GM21529 (cell line): ENCODE results near the gene TRIM14.
"Not testable (repeated sequence)": the region's sequence is repeated elsewhere in the genome, so short reads cannot be mapped to it uniquely, and the experiment has no call there.

Experiments used
- ATAC-seq: cut with Tn5 transposase; IDR thresholded peaks from one replicate; pipeline ENCODE4 v1.9.1; 2021; ENCODE audit not compliant: unreplicated experiment

The TRIM14 gene

DNA sequence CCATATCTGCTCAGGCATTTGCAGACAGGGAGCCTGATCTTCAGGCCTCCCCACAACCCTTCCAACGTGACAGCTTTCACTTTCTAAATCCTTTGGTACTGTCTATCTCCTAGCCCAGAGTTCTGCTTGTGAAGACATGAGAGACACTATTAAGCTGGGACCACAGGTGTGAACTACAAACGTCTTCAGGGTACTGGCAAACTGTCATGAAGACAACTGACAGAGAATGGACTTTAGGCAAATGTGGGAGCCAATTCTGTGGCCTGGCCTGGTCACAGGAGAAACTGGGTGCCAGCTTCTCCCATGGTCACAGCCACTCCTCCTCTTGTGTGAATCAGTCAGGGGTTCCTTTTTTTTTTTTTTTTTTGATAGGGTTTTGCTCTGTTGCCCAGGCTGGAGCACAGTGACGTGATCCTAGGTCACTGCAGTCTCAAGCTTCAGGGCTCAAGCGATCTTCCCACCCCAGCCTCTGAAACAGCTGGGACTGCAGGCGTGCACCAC is 10.4 kb downstream of the TRIM14 start:
- peak; percentile 80 for ATAC-seq

GRCh38 chr9:98107926-98108325 is 11.1 kb downstream of the TRIM14 start:
- ATAC-seq, result no peak

- ATAC-seq, result no peak
These were observed 14.0 kb downstream of the TRIM14 start for GRCh38 chr9:98105006-98105405.

- ATAC-seq, result no peak
These were observed 14.6 kb downstream of the TRIM14 start for GRCh38 chr9:98104445-98104881.

DNA sequence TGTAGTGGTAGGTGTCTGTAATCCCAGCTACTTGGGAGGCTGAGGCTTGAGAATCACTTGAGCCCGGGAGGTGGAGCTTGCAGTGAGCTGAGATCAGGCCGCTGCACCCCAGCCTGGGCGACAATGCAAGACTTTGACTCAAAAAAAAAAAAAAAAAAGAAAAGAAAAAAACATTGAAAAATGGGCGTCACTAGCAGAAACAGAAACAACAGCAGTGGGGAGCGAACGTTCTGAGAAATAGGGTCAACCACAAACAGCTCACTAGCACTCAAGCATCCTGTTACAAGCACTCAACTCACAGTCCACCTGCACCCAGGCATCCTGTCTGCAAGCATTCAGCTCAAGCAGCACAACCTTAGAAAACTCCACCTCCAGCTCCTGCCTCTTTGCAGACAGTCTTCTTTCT is 17.2 kb downstream of the TRIM14 start:
- peak; percentile 99 for ATAC-seq

- ATAC-seq, result peak; percentile 2
These were observed 17.6 kb downstream of the TRIM14 start for GRCh38 chr9:98101416-98101815.

GRCh38 chr9:98100456-98100855 is 18.6 kb downstream of the TRIM14 start:
- no peak for ATAC-seq

DNA sequence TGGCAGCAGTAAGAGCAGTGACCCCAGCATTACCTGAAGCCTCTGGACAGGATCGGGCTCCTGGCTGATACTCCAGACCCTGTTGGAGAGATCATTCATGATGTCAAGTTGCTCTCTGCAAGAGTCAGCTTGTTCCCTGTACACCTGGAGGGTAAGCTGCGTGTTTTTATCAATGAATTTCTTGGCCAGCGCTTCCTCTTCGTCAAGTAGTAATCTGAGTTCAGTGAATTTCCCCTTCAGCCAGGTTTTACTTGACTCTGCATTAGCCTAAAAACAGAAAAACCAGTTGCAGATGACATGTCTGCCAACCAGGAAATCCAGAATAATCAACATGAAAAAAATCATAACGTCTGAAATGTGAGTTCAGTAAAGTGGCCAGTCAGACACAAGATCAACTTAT is 19.1 kb downstream of the TRIM14 start:
- ATAC-seq, result no peak

DNA sequence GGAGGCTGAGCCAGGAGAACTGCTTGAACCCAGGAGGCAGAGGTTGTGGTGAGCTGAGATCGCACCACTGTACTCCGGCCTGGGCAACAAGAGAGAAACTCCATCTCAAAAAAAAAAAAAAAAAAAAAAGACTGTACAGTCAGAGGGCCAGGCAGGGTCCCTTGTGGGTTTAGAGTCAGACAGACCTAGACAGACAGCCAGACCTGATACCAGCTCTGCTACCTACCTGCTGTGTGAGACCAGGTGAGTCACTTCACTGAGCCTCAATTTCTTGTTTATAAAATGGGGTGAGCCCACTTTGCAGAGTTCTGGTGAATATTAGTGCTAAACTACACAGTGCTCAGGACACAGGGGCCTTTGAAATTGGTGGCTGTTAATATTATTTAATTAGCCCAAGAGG is 19.7 kb downstream of the TRIM14 start:
- ATAC-seq, result no peak

- ATAC-seq, result no peak
These were observed 21.2 kb downstream of the TRIM14 start for GRCh38 chr9:98097836-98098235.

DNA sequence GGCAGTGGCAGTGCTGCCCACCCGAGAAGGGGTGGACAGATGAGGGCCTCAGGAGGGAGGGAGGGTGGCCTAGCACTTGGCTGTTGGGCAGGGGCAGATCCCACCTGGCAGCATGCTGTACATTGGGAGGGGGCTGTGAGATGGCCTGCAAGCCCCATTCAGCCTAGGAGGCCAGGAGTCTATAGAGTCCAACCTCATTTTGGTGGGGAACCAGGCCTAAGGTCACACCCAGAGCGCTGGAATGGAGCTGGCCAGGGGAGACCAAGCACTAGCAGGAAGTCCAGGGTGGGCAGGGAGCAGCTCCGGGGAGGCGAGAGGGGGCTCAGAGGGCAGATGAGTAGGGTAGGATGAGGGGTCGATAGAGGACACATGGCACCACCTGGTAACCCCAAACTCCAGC is 22.9 kb downstream of the TRIM14 start:
- ATAC-seq, result no peak

DNA sequence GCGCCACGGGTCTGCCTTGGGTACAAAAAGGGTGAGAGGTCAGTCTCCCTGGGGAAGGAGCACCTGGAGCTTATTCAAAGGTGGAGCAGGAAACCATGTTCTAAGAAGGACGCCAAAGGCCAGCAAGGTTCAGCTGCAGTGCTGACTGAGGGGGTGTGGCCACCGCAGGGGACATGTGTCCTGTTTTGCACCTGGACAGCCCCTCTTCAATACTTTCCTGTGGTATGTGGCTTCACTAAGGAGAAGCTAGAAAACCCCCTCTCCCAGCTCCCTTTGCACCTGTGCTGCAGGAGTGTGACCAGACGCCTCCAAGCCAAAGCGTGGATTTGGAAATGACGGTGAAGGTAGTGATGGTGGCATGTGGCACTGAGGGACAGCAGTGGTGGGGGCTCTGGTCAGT is 23.6 kb downstream of the TRIM14 start:
- no peak for ATAC-seq

DNA sequence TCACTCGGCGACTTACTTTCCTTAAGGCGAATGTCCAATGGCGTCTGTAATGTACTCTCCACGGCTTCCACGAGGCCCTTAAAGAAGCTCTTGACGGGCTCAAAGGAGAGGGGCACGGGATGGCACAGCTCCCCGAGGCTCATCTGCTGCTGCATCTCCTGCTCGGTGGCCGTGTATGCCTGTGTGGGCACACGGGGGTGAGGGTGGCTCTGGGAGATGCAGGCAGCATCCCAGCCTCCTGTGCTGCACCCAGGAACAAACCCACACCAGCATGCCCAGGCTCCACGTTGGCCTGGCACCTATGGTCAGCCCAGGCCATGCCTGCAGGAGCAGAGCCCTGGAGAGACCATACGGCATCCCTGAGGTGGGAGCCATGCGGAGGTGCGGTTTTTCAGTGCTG is 24.2 kb downstream of the TRIM14 start:
- no peak for ATAC-seq

GRCh38 chr9:98094316-98094715 is 24.7 kb downstream of the TRIM14 start:
- ATAC-seq, result no peak

DNA sequence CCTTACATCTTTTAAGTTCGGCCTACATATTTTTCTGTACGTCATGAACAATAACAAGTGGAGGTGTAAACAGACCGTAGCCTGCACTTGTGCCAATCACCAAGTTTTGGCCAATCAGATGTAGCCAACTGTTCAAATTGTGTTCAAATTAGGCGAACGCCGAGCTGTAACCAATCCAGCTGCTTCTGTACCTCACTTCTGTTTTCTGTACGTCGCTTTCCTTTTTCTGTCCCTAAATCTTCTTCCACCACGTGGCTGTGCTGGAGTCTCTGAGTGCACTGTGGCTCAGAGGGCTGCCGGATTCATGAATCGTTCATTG is 26.4 kb downstream of the TRIM14 start:
- no peak for ATAC-seq

GRCh38 chr9:98091735-98092612 is 27.0 kb downstream of the TRIM14 start:
- no peak for ATAC-seq

DNA sequence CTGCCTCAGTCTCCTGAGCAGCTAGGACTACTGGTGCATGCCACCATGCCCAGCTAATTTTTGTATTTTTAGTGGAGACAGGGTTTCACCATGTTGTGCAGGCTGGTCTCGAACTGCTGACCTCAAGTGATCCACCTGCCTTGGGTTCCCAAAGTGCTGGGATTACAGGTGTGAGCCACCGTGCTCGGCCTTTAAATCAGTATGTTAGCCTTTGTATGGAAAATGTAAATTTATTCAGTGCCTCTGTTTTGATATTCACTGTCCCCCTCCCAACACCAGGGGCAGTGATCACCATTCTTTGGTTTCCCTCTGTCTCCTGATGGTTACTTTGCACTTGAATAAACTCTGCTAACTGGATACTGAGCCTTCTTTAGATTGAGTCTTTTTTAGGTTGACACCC is 28.3 kb downstream of the TRIM14 start:
- ATAC-seq, result not testable (repeated sequence)

DNA sequence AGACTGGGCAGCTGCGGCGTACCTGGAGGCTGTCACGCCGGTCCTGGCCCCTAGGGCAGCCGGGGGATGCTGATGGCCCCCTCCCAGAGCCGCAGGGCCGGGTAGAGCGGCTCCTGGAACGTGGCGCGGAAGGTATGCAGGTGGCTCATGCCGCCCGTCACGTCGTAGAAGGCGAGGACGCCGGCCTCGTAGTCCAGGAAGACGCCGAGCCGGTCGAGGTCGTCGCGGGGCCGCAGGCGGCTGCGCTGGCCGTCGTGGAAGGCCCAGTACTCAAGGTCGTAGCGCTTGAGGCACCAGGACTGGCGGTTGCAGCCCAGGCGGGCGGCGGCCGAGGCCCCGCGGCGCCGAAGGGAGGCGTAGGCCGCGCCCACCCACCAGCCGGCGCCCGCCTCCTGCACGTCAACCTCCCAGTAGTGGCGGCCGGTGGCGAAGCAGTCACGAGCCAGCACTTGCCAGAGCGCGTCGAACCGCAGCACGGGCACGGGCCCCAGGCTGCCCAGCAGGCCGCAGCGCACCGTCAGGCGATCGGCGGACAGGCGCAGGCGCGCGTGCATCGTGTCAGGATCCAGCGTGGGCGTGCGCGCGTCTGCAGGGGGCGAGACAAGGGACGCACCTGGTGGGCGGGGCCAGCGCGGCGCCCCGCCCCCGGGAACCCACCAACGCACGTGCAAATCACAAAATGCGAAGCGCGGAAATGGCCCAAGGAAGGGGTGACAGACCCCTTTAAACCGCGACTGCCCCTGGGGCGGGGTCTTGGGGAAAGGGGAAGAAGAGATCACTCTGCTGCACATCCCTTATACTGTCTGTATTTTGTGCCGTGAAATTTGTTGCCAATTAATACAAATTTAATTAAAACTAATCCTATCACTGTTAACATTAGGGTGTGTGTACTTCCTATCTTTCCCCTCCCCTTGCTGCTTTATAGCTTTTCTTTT is 31.3 kb downstream of the TRIM14 start:
- no peak for ATAC-seq

DNA sequence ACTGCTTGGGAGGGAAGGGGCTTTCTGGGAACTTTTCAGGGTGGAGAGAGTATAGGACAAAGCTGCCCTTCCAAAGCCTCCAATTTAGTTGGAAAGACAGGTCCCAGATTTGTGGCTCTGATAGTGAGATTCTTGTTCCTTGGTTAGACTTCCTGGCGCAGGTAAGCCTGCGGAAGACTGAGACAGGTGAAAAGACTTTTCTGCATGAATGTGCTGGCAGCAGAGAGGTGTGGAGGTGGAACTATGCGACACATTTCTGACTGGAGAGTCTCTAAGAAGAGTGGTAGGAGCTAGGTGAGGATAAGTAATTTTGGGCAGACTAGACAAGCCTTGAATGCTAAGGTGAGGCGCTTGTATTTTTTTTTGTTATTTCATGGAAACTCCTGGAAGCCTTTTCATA is 32.6 kb downstream of the TRIM14 start:
- no peak for ATAC-seq

DNA sequence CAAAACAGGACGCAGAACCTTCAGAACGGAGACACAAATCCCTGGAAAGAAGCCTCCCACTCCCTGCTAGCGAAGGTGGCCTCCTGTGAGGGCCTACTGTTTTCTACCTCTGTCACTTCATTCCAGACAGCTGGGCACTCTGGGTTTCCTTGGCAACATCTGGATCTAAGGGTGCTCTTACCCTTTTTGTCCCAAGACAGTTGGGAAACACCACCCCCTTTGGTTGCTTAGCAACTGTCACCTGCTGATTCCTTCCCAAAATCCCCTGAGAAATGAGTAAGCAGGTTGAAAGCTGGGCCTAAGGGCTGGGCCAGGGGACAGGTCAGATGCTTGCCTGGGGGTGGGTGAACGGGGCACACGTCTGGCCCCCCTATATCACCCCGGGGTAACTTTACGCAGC is 33.1 kb downstream of the TRIM14 start:
- no peak for ATAC-seq

GRCh38 chr9:98085058-98085457 is 34.0 kb downstream of the TRIM14 start:
- ATAC-seq, result no peak

DNA sequence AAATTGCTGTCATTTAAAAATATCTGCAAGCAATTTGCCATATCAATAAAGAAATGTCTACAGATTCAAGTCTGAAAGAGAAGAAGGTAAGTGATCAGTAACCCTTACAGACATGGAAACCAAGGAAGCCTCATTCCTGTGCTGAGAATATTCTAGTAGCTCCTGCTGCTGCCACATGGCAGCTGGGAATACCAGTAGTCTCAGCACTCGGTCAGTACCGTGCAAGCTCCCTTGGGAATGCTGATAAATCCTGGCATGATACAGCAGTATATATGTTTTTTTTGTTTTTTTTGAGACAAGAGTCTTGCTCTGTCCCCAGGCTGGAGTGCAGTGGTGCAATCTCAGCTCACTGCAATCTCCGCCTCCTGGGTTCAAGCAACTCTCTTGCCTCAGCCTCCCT is 34.6 kb downstream of the TRIM14 start:
- no peak for ATAC-seq
